ENCODE data around the gene CCBE1.

CCBE1 gene

GRCh38 chr18:59612381-59612780 lies 84.8 kb downstream of the CCBE1 start:
- no peak for DNase-seq

- DNase-seq, result no peak
Observed at GRCh38 chr18:59610546-59611140, 86.6 kb downstream of the CCBE1 start.

GRCh38 chr18:59609654-59610053 lies 87.6 kb downstream of the CCBE1 start:
- no peak for DNase-seq

- DNase-seq, result no peak
Observed at GRCh38 chr18:59607471-59607870, 89.8 kb downstream of the CCBE1 start.

GRCh38 chr18:59607078-59607379 lies 90.2 kb downstream of the CCBE1 start:
- DNase-seq, result no peak

GRCh38 chr18:59606193-59607077 lies 90.8 kb downstream of the CCBE1 start:
- no peak for DNase-seq

- DNase-seq, result no peak
Observed at GRCh38 chr18:59605633-59606192, 91.5 kb downstream of the CCBE1 start.

- DNase-seq, result no peak
Observed at GRCh38 chr18:59604877-59605276, 92.3 kb downstream of the CCBE1 start.

GRCh38 chr18:59597049-59597448 lies 100.2 kb downstream of the CCBE1 start:
- no peak for DNase-seq

- no peak for DNase-seq
Observed at GRCh38 chr18:59593291-59593717, 103.9 kb downstream of the CCBE1 start.

GRCh38 chr18:59592624-59593023 lies 104.6 kb downstream of the CCBE1 start:
- DNase-seq, result no peak

GRCh38 chr18:59582395-59582794 lies 114.8 kb downstream of the CCBE1 start:
- DNase-seq, result no peak

- DNase-seq, result no peak
Observed at GRCh38 chr18:59579509-59579908, 117.7 kb downstream of the CCBE1 start.

- no peak for DNase-seq
Observed at GRCh38 chr18:59577386-59577655, 119.9 kb downstream of the CCBE1 start.

- DNase-seq, result no peak
Observed at GRCh38 chr18:59576541-59577385, 120.5 kb downstream of the CCBE1 start.

GRCh38 chr18:59575995-59576394 lies 121.2 kb downstream of the CCBE1 start:
- DNase-seq, result no peak

- no peak for DNase-seq
Observed at GRCh38 chr18:59573962-59574361, 123.3 kb downstream of the CCBE1 start.

- DNase-seq, result no peak
Observed at GRCh38 chr18:59571902-59572301, 125.3 kb downstream of the CCBE1 start.

GRCh38 chr18:59570796-59571195 lies 126.4 kb downstream of the CCBE1 start:
- DNase-seq, result no peak

GRCh38 chr18:59570101-59570775 lies 127.0 kb downstream of the CCBE1 start:
- DNase-seq, result no peak

- DNase-seq, result no peak
Observed at GRCh38 chr18:59569390-59569791, 127.8 kb downstream of the CCBE1 start.

GRCh38 chr18:59567431-59567830 lies 129.8 kb downstream of the CCBE1 start:
- no peak for DNase-seq

GRCh38 chr18:59566533-59566971 lies 130.7 kb downstream of the CCBE1 start:
- no peak for DNase-seq

Measured in activated CD4-positive, alpha-beta T cell treated with anti-CD3 and anti-CD28 coated beads for 4 hours (primary cell).